HG03575 (cell line): Measurements from ENCODE around the gene SDS.

Experiments used
- ATAC-seq: cut with Tn5 transposase; IDR thresholded peaks from one replicate; pipeline ENCODE4 v1.9.1; 2021; ENCODE audit not compliant: unreplicated experiment, insufficient number of reproducible peaks, low FRiP score; ENCODE audit errors: extremely low read depth

SDS gene

DNA sequence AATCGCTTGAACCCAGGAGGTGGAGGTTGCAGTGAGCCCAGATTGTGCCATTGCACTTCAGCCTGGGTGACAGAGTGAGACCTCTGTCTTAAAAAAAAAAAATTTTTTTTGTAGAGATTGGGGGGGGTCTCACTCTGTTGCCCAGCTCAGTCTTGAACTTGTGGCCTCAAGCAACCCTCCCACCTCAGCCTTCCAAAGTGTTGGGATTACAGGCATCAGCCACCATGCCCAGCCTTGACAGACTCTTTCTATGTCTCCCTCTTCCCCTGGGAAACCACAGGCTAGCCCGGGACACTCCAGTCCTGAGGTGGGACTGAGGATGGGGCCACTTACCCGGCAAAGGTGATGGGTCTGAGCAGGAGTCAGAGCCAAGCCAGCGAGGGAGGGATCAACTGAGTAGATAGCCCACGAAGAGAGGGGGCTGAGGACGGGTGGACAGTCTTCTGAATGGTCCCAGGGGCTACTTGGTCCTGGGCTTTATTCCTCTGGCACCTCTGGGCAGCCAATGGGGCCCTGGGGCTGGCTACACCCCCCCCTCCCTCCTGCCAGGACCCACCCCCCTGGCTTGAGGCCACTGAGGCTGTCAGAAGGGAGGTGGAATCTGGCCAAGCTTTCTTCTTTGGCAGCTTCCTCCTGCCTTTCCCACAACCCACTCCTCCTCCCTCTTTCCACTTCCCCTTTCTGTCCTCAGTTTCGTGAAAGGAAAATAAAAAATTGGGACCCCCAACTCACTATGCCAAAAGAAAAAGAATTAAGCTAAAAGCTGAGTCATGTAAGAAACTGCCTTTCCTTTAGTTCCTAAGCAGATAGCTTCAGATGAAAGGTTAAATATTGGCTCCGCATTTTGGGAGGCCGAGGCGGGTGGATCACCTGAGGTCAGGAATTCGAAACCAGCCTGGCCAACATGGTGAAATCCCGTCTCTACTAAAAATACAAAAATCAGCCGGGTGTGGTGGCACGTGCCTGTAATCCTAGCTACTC, at the start of gene SDS:
Gene SDS, minus strand, starts transcription at position 453 of the 981 bp plus-strand sequence. CDS start 4,179 bp downstream, outside the sequence.
- ATAC-seq, result no peak

DNA sequence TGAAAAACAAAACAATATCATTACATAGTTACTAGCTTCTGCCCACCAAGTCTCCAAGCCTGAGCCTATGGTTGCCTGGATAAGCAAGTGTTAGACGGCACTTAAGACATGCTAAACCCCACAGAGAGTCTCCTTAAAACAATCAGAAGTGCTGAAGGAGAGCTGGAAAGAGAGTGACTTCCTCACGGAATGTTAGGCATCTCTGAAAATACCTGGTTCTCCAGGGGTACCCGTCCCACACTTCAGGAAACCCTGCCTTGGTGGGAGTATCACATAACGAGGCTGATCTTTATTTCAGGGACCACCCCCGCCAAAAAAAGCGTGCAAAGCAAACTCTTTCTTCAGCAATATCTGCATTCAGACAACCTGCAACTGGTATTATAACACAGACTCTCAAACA, 49.6 kb upstream of the SDS start:
- no peak for ATAC-seq

DNA sequence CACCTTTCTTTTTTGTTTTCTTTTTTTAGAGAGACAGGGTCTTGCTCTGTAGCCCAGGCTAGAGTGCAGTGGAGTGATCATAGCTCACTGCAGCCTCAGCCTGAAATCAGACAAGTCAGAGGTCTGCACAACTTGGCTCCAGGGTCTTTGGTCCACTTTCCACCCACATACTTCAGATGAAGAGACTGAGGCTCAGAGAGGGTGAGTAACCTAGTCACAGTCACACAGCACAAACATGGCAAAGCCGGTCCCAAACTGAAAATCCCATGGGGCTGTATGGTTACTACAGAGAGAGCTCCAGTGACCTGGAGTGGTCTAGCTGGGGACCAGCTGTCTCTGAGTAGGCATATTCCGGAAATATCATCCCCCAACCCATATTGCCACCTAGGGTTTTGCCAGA, 48.8 kb upstream of the SDS start:
- ATAC-seq, result no peak

DNA sequence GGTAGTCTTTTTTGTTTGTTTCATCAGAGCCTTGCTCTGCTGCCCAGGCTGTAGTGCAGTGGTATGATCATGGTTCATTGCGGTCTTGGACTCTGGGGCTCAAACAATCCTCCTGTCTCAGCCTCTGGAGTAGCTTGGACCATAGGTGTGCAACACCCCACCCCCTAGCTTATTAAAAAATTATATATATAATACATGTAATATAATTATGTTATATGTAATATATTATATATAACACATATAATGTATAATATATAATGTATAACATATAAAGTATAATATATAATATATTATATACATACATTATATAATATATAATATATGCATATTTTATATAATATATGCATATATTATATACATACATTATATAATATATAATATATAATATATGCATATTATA, 46.2 kb upstream of the SDS start:
- ATAC-seq, result no peak

- no peak for ATAC-seq
Observed at GRCh38 chr12:113449299-113449698, 45.6 kb upstream of the SDS start.

GRCh38 chr12:113448873-113449272, 45.2 kb upstream of the SDS start:
- ATAC-seq, result no peak

GRCh38 chr12:113445544-113446171, 42.0 kb upstream of the SDS start:
- ATAC-seq, result no peak

DNA sequence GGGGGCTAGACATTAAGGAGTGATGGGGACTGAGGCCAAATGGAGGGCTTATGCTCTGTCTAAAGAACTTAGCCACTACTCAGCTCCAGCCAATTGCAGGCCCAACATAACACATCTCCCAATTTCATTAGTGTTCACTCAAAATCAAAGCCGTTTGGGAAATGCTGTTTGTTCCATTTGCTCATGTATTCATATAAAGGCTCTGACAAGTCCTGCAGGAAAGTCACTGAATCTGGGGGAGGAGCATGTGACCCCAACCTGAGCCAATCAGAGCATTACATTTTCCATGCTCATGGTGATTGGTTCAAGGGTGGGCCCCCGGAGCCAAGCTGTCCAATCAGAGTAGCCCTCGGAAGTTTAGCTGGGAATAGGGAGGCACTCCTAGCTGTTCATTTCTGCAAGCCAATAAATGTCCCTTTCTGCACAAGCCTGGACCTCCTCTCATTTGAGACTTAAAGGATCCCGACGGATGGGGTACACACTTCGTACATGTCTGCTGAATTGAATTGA, 39.4 kb upstream of the SDS start:
- ATAC-seq, result no peak

DNA sequence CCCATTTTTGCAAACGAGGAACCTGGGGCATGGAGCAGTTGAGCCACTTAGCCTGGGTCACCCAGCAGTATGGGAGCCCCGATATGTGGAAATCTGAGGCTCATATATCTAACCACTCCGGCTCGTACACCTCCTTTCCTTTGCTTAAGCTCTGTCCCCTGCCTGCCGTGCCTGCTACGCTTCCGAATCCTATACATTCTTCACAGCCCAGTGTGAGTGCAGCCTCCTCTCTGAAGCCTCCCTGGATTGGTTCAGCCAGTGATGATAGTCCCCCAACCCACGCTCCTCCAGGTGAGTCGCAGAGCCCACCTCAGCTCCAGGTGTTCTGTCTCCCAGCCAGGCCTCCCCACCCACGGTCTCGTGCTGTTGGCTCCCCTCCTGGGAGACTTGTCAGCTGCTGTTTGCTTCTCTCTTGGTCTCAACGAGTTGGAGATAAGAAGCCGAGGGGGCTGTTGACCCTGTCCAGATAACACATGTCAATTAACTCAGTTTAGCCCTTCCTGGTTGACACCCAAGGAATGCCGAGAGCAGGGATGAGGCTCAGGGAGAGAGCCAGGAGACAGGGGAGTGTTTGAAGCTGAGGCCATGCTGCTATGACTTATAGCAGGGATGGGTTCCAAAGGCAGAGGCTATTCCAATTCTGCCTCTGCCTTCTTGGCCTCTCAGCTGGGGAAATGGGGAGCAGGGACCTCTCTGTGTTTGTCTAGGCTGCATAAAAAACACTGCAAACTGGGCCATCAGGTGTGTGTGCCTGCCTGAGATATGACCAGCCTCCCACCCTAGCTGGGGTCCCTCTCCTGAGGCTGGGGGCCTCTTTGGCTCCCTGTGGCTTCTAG, 37.5 kb upstream of the SDS start:
- no peak for ATAC-seq

DNA sequence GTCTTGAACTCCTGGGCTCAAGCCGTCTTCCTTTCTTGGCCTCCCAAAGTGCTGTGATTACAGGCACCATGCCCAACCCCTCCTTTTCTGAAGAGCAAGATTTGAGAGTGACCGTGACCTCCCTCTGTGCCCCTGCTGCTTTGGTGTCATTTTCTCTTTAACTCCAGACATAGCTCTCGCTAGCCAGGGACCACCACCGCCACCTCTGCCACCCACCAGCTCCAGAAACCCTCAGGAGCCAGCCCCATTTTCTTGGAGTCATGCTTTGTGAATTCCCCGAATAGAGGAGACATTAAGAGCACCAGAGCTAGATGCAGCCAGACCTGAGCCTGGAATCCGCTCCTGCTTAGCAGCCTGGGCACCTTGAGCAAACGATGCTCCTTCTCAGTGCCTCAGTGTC, 36.6 kb upstream of the SDS start:
- ATAC-seq, result no peak

DNA sequence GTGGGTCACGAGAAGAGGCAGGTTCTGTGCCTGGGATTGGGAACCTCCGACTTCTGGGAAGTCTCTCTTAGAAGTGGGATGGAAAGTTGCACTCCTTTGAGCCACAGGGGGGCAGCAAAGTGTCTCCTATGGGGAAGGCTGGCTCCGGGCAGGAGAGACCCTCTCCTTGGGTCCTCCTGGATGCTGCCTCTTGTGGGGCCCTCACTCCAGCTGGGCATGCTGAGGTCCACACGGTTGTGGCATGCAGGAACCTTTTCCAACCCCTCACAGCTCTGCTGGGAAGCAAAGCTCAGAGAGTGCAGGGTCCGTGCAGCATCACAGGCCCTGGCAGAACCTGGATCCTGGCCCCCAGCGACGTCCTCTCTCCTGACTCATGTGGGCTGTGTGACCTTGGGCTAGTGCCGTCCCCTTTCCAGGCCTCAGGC, 35.9 kb upstream of the SDS start:
- ATAC-seq, result no peak

DNA sequence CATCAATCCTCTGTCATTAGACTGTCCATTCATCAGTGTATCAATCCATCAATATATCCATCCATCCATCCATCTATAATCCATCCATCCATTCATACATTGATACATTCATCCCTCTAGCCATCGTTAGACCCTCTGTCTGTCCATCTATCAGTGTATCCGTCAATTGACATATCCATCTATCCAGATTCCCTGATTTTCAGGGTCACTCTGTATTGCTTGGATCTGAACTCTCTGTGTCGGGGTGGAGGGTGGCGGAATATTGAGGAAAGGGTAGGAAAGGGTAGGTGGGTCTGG, 35.6 kb upstream of the SDS start:
- no peak for ATAC-seq

GRCh38 chr12:113438523-113439300, 35.0 kb upstream of the SDS start:
- ATAC-seq, result no peak

GRCh38 chr12:113437729-113438100, 34.0 kb upstream of the SDS start:
- no peak for ATAC-seq

DNA sequence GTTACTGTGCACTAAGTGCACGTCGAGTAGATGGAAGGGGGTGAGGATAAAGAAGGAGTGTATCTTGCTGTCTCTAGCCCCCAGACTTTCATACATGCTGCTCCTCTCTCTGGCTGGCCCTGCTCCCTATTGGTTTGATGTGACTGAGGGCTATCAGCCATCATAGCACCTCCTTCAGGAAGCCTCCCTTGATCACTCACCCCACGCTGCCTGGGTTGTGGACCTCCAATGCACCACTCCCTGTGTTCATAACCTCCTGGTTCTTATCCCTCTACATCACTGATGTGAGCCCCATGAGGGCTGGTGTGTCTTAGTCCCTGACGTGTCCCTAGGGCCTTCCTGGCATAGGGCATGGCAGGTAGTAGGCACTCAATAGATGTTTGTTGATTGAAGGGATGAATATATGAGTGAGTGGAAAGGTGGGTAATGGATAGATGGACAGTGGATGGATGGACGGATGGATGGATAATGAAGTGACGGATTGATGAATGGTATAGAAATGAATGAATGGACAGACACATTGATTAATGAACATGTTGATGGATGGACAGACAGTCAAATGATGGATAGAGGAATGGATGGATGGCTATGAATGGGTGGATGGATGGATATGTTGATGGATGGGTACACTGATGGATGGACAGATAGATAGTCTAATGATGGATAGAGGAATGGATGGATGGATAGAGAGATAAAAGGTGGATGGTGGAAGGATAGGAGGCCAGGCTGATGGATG, 33.5 kb upstream of the SDS start:
- no peak for ATAC-seq

DNA sequence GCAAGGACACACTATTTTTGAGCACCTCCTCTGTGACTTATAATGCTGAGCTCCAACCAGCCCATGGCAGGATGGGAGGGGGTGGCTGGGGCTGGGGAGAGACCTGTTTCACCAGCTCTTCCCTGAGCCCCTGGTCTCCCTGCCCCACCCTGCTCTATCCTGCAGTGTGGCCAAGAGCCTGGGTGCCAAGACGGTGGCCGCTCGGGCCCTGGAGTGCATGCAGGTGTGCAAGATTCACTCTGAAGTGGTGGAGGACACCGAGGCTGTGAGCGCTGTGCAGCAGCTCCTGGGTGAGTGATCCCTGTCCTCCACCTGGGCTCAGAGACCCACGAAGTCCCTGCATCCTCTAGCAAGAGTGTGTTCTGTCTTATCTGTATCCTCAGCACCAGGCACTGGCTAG, 32.9 kb upstream of the SDS start:
- ATAC-seq, result no peak

- no peak for ATAC-seq
Observed at GRCh38 chr12:113435367-113435766, 31.7 kb upstream of the SDS start.

DNA sequence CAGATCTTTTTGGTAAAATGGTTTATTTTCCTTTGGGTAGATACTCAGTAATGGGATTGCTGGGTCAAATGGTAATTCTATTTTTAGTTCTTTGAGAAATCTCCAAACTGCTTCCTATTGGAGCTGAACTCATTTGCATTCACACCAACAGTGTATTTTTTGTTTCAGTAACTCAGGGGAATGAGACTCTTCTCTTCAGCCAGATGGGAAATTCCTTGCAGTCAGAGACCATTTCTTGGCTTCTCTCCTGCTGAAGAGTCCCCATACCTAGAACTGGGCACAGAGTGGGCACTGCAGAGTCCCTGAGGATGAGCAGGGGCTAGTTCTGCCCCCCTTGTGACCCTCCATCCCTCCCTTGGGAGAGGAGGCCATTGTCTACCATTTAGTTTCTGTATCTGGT, 29.3 kb upstream of the SDS start:
- ATAC-seq, result no peak
